GM23338 (cell line): Measurements from ENCODE around the gene ARL13A.

Source experiments
- CREB1 ChIP-seq: fragments of 250-450 bp; sonication (Bioruptor Pico); IDR thresholded peaks from 2 replicates; pipeline ENCODE4 v1.5.0; 2020; ENCODE audit warnings: low read depth, mild to moderate bottlenecking, moderate library complexity
- CTCF ChIP-seq, 2 experiments: fragments of 200-600 bp in 1 of 2; sonication (generic) in 1 of 2; conservative IDR thresholded peaks; 2 replicates each; pipeline versions ENCODE4 v1.5.1 to v1.6.1; 2016 to 2017; ENCODE audit warnings: antibody characterized with exemption in 2 of 2, low read depth in 2 of 2, mild to moderate bottlenecking in 2 of 2, moderate library complexity in 1 of 2
- ETS1 ChIP-seq: IDR thresholded peaks from 2 replicates; pipeline ENCODE4 v1.6.1; 2016; ENCODE audit warnings: antibody characterized with exemption
- EZH2 ChIP-seq: fragments of 200-600 bp; sonication (generic); IDR thresholded peaks from one replicate; pipeline ENCODE4 v1.8.0; 2017; ENCODE audit warnings: antibody characterized with exemption, mild to moderate bottlenecking, low read depth; ENCODE audit not compliant: unreplicated experiment
- EZH2phosphoT487 ChIP-seq: fragments of 200-600 bp; sonication (generic); IDR thresholded peaks from one replicate; pipeline ENCODE4 v1.8.1; 2018; ENCODE audit warnings: antibody characterized with exemption; ENCODE audit not compliant: unreplicated experiment
- JUNB ChIP-seq: IDR thresholded peaks from one replicate; pipeline ENCODE4 v1.6.1; 2016; ENCODE audit warnings: antibody characterized with exemption; ENCODE audit not compliant: unreplicated experiment
- NANOG ChIP-seq: IDR thresholded peaks from 2 replicates; pipeline ENCODE4 v1.6.1; 2016; ENCODE audit warnings: antibody characterized with exemption, borderline replicate concordance
- POLR2AphosphoS5 ChIP-seq: IDR thresholded peaks from 2 replicates; pipeline ENCODE4 v1.6.1; 2016; ENCODE audit warnings: antibody characterized with exemption, low read depth
- REST ChIP-seq: IDR thresholded peaks from one replicate; pipeline ENCODE4 v1.6.1; 2018; ENCODE audit warnings: antibody characterized with exemption; ENCODE audit not compliant: unreplicated experiment
- STAT1 ChIP-seq: IDR thresholded peaks from one replicate; pipeline ENCODE4 v1.6.1; 2016; ENCODE audit warnings: antibody characterized with exemption; ENCODE audit not compliant: unreplicated experiment
- ZNF114 ChIP-seq: fragments of 250-450 bp; sonication (Bioruptor Pico); IDR thresholded peaks from 2 replicates; pipeline ENCODE4 v1.5.0; 2020; ENCODE audit warnings: mild to moderate bottlenecking, moderate library complexity
- TF ChIP-seq, protein P1 (sequence below): fragments of 250-450 bp; sonication (Bioruptor Pico); IDR thresholded peaks from 2 replicates; pipeline ENCODE4 v1.5.0; 2020; ENCODE audit warnings: mild to moderate bottlenecking, moderate library complexity

DNA sequence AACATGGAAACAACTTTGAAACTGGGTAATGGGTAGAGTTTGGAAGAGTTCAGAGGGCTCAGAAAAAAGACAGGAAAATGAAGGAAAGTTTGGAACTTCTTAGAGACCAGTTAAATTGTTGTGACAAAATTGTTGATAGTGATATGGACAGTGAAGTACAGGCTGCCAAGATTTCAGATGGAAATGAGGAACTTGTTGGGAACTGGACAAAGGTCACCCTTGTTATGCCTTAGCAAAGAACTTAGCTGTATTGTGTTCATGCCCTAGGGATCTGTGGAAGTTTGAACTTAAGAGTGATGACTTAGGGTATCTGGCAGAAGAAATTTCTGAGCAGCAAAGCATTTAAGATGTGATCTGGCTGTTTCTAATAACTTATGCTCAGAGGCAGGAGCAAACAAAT, 5.1 kb upstream of the ARL13A start:
- TF ChIP-seq CTCF (conservative IDR thresholded peaks at IDR 0.05; ENCODE audit: low read depth in 2 of 2) (no peak), EZH2 (no peak), POLR2AphosphoS5 (no peak), JUNB (no peak), ZNF114 (CRISPR knock-in tag) (no peak), EZH2phosphoT487 (no peak), CREB1 (CRISPR knock-in tag) (no peak), REST (no peak), NANOG (no peak), STAT1 (no peak), ETS1 (no peak)
- TF ChIP-seq, protein P1, sequence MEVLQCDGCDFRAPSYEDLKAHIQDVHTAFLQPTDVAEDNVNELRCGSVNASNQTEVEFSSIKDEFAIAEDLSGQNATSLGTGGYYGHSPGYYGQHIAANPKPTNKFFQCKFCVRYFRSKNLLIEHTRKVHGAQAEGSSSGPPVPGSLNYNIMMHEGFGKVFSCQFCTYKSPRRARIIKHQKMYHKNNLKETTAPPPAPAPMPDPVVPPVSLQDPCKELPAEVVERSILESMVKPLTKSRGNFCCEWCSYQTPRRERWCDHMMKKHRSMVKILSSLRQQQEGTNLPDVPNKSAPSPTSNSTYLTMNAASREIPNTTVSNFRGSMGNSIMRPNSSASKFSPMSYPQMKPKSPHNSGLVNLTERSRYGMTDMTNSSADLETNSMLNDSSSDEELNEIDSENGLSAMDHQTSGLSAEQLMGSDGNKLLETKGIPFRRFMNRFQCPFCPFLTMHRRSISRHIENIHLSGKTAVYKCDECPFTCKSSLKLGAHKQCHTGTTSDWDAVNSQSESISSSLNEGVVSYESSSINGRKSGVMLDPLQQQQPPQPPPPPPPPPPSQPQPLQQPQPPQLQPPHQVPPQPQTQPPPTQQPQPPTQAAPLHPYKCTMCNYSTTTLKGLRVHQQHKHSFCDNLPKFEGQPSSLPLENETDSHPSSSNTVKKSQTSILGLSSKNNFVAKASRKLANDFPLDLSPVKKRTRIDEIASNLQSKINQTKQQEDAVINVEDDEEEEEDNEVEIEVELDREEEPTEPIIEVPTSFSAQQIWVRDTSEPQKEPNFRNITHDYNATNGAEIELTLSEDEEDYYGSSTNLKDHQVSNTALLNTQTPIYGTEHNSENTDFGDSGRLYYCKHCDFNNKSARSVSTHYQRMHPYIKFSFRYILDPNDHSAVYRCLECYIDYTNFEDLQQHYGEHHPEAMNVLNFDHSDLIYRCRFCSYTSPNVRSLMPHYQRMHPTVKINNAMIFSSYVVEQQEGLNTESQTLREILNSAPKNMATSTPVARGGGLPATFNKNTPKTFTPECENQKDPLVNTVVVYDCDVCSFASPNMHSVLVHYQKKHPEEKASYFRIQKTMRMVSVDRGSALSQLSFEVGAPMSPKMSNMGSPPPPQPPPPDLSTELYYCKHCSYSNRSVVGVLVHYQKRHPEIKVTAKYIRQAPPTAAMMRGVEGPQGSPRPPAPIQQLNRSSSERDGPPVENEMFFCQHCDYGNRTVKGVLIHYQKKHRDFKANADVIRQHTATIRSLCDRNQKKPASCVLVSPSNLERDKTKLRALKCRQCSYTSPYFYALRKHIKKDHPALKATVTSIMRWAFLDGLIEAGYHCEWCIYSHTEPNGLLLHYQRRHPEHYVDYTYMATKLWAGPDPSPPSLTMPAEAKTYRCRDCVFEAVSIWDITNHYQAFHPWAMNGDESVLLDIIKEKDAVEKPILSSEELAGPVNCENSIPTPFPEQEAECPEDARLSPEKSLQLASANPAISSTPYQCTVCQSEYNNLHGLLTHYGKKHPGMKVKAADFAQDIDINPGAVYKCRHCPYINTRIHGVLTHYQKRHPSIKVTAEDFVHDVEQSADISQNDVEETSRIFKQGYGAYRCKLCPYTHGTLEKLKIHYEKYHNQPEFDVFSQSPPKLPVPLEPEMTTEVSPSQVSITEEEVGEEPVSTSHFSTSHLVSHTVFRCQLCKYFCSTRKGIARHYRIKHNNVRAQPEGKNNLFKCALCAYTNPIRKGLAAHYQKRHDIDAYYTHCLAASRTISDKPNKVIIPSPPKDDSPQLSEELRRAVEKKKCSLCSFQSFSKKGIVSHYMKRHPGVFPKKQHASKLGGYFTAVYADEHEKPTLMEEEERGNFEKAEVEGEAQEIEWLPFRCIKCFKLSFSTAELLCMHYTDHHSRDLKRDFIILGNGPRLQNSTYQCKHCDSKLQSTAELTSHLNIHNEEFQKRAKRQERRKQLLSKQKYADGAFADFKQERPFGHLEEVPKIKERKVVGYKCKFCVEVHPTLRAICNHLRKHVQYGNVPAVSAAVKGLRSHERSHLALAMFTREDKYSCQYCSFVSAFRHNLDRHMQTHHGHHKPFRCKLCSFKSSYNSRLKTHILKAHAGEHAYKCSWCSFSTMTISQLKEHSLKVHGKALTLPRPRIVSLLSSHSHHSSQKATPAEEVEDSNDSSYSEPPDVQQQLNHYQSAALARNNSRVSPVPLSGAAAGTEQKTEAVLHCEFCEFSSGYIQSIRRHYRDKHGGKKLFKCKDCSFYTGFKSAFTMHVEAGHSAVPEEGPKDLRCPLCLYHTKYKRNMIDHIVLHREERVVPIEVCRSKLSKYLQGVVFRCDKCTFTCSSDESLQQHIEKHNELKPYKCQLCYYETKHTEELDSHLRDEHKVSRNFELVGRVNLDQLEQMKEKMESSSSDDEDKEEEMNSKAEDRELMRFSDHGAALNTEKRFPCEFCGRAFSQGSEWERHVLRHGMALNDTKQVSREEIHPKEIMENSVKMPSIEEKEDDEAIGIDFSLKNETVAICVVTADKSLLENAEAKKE (CRISPR knock-in tag): no peak
